Caco-2 (cell line): ENCODE results near the gene ANKRD44. TPM values are rescaled to one million over a fixed set of nuclear protein-coding genes. Genes with fewer than 3 reads are reported as not detected.

Experiments
- BruUV-seq: library from RNA; stranded (reverse); fragments of 400-500 nt; replicated peaks from 2 replicates; lab custom pipeline; 2021; lab: Mats Ljungman, UMichigan
- CTCF ChIA-PET: fragments of 300-600 bp; sonication (Branson Sonifier 250); formaldehyde crosslinking; loops from one replicate; lab custom pipeline; 2022; ENCODE audit warnings: antibody characterized with exemption; lab: Charles Lee
- POLR2A ChIA-PET: fragments of 300-600 bp; sonication (Branson Sonifier 250); formaldehyde crosslinking; loops from one replicate; lab custom pipeline; 2022; ENCODE audit warnings: antibody characterized with exemption; lab: Charles Lee
- DNase-seq, 2 experiments: peaks; one replicate each; pipeline versions ENCODE4 v3.0.0 to v3.0.0-alpha.2; 2020 to 2022
- H3K27me3 ChIP-seq: replicated peaks from 2 replicates; pipeline ENCODE4 v1.6.0; 2011; ENCODE audit warnings: low read length; ENCODE audit not compliant: control insufficient read depth, insufficient read depth
- H3K36me3 ChIP-seq: 2 replicates; pipeline ENCODE4 v1.5.1; 2011; ENCODE audit warnings: low read length; ENCODE audit not compliant: control insufficient read depth, insufficient read depth
- H3K4me1 ChIP-seq: fragments of 250-450 bp; sonication (Bioruptor Pico); 2 replicates; pipeline ENCODE4 v1.5.1; 2020; ENCODE audit warnings: mild to moderate bottlenecking
- H3K4me3 ChIP-seq: 2 replicates; pipeline ENCODE4 v1.5.1; 2011; ENCODE audit warnings: low read depth, mild to moderate bottlenecking, control low read depth, low read length
- H3K9me3 ChIP-seq: fragments of 250-450 bp; sonication (Bioruptor Pico); 2 replicates; pipeline ENCODE4 v1.5.1; 2020; ENCODE audit warnings: mild to moderate bottlenecking, moderate library complexity
- H3K27ac Mint-ChIP-seq: one replicate; pipeline ENCODE4 v1.8.0; 2022; ENCODE audit warnings: mixed read lengths; ENCODE audit not compliant: unreplicated experiment
- H3K27me3 Mint-ChIP-seq: one replicate; pipeline ENCODE4 v1.8.0; 2022; ENCODE audit warnings: mixed read lengths; ENCODE audit not compliant: insufficient read depth, unreplicated experiment
- H3K36me3 Mint-ChIP-seq: one replicate; pipeline ENCODE4 v1.8.0; 2022; ENCODE audit warnings: mild to moderate bottlenecking, mixed read lengths; ENCODE audit not compliant: insufficient read depth, unreplicated experiment
- H3K4me1 Mint-ChIP-seq: one replicate; pipeline ENCODE4 v1.8.0; 2022; ENCODE audit warnings: low read depth, mixed read lengths; ENCODE audit not compliant: unreplicated experiment
- H3K4me3 Mint-ChIP-seq: one replicate; pipeline ENCODE4 v1.8.0; 2022; ENCODE audit warnings: mild to moderate bottlenecking, moderate library complexity, mixed read lengths; ENCODE audit not compliant: unreplicated experiment
- H3K9me3 Mint-ChIP-seq: one replicate; pipeline ENCODE4 v1.8.0; 2022; ENCODE audit warnings: mixed read lengths; ENCODE audit not compliant: unreplicated experiment
- intact Hi-C: fragments of 100-400 bp; cut with micrococcal nuclease; formaldehyde crosslinking; loops from one replicate; pipeline ENCODE4 v1.10.0; 2022; ENCODE audit not compliant: unreplicated experiment
- total RNA-seq: library from RNA; stranded (reverse); gene quantifications from 2 replicates; pipeline ENCODE4 v1.2.3, GENCODE V29; 2022
- TF ChIP-seq, protein P1 (sequence below), 2 experiments: fragments of 200-600 bp in 1 of 2; IDR thresholded peaks; 1 replicate in 1 of 2; 2 replicates in 1 of 2; pipeline versions ENCODE4 v1.5.1 to v1.8.0; 2011 to 2022; ENCODE audit warnings: antibody characterized with exemption in 1 of 2, control low read depth in 1 of 2, inconsistent platforms in 1 of 2, low read depth in 1 of 2, low read length in 1 of 2, mild to moderate bottlenecking in 1 of 2, moderate library complexity in 1 of 2; ENCODE audit not compliant: insufficient read depth in 1 of 2, severe bottlenecking in 1 of 2, unreplicated experiment in 1 of 2

Gene ANKRD44
- total RNA-seq, 1 experiment from 2014 or later: 1.0 TPM

DNA sequence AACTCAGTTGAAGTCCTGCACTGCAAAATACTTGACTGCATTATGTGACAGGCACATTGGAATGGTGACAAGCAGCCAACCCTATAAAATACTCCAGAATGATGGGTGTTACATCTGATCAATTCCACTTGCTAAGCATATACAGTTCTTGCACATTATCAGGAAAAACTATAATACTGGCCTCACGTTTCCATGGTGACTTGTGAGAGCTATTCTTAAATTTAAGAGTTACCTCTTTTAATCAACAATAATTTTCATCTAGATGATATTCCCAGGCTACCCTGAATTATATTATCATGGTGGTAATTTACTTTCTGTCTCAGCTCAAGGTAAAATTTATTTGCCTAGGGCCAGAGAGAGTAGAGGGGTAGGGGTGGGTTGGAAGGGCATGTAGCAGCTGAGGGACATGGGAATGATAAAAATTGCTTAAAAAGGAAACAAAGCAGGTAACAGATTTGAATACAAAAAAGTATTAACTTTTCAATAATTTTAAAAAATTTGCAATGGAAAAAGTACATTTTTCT, 251.7 kb downstream of the ANKRD44 start:
- CTCF ChIA-PET: no interaction called here

DNA sequence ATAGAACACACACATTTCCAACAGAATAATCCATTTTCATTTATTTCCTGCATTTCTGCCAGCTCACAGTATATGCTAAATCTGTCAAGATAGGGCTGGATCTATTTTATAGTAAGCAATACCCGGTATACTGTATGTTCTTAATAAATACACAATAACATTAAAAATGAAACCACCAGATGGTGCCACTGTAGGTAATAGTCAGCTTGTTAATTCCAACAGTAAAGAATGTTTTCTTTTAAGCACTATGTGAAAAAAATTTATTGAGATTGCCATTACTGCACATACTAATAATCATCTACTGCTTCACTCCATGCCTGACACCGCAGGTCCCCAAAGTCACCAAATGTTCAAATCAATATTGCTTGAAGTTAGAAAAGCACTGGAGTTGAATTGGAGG, 252.6 kb downstream of the ANKRD44 start:
- H3K36me3 Mint-ChIP-seq: no peaks in the 10 kb centered on the region
- TF ChIP-seq, protein P1, sequence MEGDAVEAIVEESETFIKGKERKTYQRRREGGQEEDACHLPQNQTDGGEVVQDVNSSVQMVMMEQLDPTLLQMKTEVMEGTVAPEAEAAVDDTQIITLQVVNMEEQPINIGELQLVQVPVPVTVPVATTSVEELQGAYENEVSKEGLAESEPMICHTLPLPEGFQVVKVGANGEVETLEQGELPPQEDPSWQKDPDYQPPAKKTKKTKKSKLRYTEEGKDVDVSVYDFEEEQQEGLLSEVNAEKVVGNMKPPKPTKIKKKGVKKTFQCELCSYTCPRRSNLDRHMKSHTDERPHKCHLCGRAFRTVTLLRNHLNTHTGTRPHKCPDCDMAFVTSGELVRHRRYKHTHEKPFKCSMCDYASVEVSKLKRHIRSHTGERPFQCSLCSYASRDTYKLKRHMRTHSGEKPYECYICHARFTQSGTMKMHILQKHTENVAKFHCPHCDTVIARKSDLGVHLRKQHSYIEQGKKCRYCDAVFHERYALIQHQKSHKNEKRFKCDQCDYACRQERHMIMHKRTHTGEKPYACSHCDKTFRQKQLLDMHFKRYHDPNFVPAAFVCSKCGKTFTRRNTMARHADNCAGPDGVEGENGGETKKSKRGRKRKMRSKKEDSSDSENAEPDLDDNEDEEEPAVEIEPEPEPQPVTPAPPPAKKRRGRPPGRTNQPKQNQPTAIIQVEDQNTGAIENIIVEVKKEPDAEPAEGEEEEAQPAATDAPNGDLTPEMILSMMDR (IDR thresholded peaks at IDR 0.05; ENCODE audit: insufficient read depth in 1 of 2, low read depth in 1 of 2, low read length in 1 of 2, severe bottlenecking in 1 of 2, unreplicated experiment in 1 of 2): no peak
- Histone ChIP-seq H3K27me3 (no peaks in the 10 kb centered on the region), H3K4me3 (no peak overlapping the region), H3K4me1 (no peaks in the 10 kb centered on the region), H3K36me3 (no peaks in the 10 kb centered on the region), H3K9me3 (peaks cover 4% of the 10 kb centered on the region)
- POLR2A ChIA-PET: no interaction called here
- no peak overlapping the region for H3K27ac Mint-ChIP-seq
- no peaks in the 10 kb centered on the region for H3K4me1 Mint-ChIP-seq
- no peak for DNase-seq
- intact Hi-C loops: no loop called here
- CTCF ChIA-PET: no interaction called here
- H3K4me3 Mint-ChIP-seq: no peak overlapping the region
- peaks cover 3% of the 10 kb centered on the region for H3K27me3 Mint-ChIP-seq
- H3K9me3 Mint-ChIP-seq: no peaks in the 10 kb centered on the region
- no TSS peak for BruUV-seq

More for the DNA sequence above, 251.7 kb downstream of the ANKRD44 start:
- BruUV-seq: no TSS peak
- peaks cover 5% of the 10 kb centered on the region for H3K27me3 Mint-ChIP-seq
- intact Hi-C loops: no loop called here
- H3K4me3 Mint-ChIP-seq: no peak overlapping the region
- Histone ChIP-seq H3K4me1 (no peaks in the 10 kb centered on the region), H3K36me3 (no peaks in the 10 kb centered on the region), H3K27me3 (no peaks in the 10 kb centered on the region), H3K4me3 (no peak overlapping the region), H3K9me3 (peaks cover 4% of the 10 kb centered on the region)
- POLR2A ChIA-PET: no interaction called here
- TF ChIP-seq, protein P1 (IDR thresholded peaks at IDR 0.05; ENCODE audit: insufficient read depth in 1 of 2, low read depth in 1 of 2, low read length in 1 of 2, severe bottlenecking in 1 of 2, unreplicated experiment in 1 of 2): no peak
- H3K36me3 Mint-ChIP-seq: no peaks in the 10 kb centered on the region
- no peak overlapping the region for H3K27ac Mint-ChIP-seq
- DNase-seq: no peak
- H3K4me1 Mint-ChIP-seq: no peaks in the 10 kb centered on the region
- no peaks in the 10 kb centered on the region for H3K9me3 Mint-ChIP-seq

DNA sequence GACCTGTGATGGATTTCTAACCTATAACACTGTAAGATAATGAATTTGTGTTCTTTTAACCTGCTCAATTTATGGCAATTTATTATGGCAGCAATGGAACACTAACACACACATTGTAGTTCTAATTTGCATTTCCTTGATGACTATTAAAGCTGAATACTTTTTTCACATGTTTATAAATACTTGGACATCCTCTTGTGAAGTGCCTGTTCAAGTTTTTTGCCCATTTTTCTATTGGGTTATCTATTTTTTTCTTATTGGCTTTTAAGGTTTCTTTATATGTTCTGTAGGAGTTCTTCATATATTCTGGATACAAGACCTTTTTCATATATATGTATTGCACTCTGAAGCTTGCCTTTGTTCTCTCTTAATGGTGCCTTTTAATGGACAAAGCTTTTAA, 255.5 kb downstream of the ANKRD44 start:
- H3K9me3 Mint-ChIP-seq: no peaks in the 10 kb centered on the region
- no peaks in the 10 kb centered on the region for H3K27me3 ChIP-seq
- no peak overlapping the region for H3K27ac Mint-ChIP-seq
- peaks cover 4% of the 10 kb centered on the region for H3K9me3 ChIP-seq
- no peaks in the 10 kb centered on the region for H3K36me3 Mint-ChIP-seq
- H3K4me1 ChIP-seq: no peaks in the 10 kb centered on the region
- no peaks in the 10 kb centered on the region for H3K36me3 ChIP-seq
- intact Hi-C loops: no loop called here
- no peak overlapping the region for H3K4me3 Mint-ChIP-seq
- H3K4me3 ChIP-seq: no peak overlapping the region
- ChIA-PET POLR2A (no interaction called here), CTCF (no interaction called here)
- BruUV-seq: no TSS peak
- TF ChIP-seq, protein P1 (IDR thresholded peaks at IDR 0.05; ENCODE audit: insufficient read depth in 1 of 2, low read depth in 1 of 2, low read length in 1 of 2, severe bottlenecking in 1 of 2, unreplicated experiment in 1 of 2): no peak
- no peak for DNase-seq
- H3K27me3 Mint-ChIP-seq: no peaks in the 10 kb centered on the region
- H3K4me1 Mint-ChIP-seq: no peaks in the 10 kb centered on the region
